Measurements from ENCODE around the gene MPV17L. TPM values are rescaled to one million over a fixed set of nuclear protein-coding genes. Genes with fewer than 3 reads are reported as not detected.
A peak's percentile ranks its signal among the peaks of the same experiment; 100 is the strongest.
"Not testable (repeated sequence)": the region's sequence is repeated elsewhere in the genome, so short reads cannot be mapped to it uniquely, and the experiment has no call there.

MPV17L gene
- total RNA-seq (ENCODE audit: insufficient read depth, low replicate concordance) = 1.9 TPM

DNA sequence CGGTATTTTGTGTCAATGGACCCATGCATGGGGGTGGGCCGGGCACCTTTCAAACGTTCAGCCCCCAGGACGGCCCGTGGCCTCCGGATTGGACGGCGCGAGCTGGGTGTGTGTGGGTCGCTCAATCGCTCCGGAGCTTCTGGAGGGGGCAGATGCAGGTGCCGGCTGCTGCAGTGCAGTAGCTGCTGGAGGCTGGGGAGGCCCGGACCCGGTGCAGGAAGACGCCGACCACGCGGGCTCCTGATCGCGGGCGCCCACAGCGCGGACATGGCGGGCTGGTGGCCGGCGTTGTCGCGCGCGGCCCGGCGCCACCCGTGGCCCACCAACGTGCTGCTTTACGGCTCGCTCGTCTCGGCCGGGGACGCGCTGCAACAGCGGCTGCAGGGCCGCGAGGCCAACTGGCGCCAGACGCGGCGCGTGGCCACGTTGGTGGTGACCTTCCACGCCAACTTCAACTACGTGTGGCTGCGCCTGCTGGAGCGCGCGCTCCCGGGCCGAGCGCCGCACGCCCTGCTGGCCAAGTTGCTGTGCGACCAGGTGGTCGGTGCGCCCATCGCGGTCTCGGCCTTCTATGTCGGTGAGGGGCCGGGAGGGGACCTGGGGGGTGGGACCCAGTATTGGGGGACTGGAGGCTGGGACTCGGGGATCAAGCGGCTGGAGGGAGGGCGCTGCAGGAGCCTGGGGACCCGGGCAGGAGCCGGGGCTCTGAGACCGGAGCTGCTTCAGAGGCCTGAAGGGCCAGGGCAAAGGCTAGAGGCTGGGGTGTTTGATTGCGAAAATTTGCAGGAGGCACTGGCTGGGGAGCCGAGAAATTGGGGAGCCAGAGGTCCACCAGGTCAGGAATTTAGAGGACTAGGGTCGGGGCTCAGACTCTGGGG lies at the start of gene MPV17L:
Gene MPV17L, plus strand, starts transcription at position 124 of the 878 bp plus-strand sequence. Its CDS starts 144 bp downstream, at position 268.
- DNase-seq (ENCODE audit: low spot score) = peak; percentile 19

DNA sequence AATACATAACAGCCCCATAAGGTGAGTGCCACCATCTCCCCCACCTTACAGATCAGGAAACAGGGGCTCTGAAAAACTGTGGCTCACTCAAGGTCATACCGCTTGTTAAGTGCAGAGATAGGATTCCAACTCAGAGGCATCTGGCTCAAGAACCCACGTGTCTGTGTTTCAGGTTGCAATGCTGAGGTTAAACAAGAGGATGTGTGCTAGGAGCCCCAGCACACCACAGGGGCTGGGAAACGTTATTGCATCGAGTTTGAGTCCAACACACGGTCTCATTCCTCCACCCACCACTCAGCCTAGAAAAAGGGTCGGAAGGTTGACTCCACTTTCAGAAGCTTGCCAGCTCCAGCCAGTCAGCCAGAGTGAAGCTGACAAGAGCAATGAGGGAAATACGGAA lies 46.8 kb upstream of the MPV17L start:
- not testable (repeated sequence) for DNase-seq (ENCODE audit: low spot score)

DNA sequence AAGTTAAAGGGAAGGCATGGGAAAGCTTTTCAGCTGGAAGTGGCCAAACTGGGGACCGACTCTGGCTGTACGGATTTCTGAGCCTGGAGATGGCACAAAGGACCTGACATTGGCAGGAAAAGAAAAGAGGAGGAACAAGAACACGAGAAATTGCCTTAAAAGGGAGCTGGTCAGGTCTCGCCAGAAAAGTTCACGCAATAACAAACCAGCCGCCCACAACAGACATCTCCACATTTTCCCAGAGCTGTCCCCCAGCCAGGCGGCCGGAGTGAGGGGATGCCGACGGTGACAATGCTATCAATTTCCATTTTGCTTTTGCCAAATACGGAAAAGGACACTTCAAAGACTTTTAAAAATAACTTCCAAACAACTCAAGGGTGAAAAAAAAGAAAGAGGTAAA lies 44.3 kb upstream of the MPV17L start:
- DNase-seq (ENCODE audit: low spot score) = not testable (repeated sequence)

DNA sequence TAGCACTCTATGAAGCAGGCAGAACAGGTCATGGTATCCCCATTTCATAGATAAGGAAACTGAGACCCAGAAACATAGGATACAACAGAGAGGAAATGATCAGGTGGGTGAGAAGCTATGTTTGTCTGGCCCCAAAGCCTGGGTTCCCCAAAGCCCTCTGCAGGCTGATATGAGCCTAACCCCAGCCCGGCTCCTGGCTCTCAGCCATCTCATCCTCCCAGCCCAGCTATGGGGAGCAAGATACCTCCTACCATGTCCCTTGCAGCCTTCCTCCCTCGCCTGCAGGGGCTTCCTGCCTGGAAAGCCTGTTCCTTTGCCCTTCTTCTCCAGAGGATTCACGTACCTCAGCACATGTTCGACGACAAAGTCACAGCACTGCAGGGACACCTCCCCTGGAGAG lies 43.8 kb upstream of the MPV17L start:
- not testable (repeated sequence) for DNase-seq (ENCODE audit: low spot score)

DNA sequence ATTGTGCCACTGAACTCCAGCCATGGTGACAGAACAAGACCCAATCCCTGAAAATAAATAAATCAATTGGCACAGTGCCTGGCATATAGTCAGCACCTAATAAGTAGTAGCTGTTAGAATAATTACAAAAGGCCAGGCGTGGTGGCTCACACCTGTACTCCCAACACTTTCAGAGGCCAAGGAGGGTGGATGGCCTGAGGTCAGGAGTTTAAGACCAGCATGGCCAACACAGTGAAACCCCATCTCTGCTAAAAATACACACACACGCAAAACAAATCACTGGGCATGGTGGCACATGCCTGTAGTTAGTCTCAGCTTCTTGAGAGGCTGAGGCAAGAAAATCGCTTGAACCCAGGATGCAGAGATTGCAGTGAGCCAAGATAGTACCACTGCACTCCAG lies 42.7 kb upstream of the MPV17L start:
- not testable (repeated sequence) for DNase-seq (ENCODE audit: low spot score)

DNA sequence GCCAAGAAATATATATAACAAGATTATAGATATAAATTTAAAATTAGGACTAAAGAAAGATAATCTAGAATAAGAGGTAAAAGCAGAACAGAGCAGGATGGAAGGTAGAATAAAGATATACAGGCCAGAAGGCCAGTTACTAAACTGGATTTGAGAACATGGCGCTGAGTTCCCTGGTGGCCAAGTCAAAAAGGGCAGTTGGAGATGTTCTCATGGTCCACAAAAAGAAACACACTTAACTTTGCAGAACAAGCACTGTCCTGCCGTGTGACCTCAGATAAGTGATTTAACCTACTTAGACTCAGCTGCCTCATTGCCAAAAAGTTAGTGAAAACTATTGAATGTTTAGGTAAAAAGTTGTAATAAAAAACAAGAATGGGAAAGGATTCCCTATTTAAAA lies 40.7 kb upstream of the MPV17L start:
- DNase-seq (ENCODE audit: low spot score) = not testable (repeated sequence)

DNA sequence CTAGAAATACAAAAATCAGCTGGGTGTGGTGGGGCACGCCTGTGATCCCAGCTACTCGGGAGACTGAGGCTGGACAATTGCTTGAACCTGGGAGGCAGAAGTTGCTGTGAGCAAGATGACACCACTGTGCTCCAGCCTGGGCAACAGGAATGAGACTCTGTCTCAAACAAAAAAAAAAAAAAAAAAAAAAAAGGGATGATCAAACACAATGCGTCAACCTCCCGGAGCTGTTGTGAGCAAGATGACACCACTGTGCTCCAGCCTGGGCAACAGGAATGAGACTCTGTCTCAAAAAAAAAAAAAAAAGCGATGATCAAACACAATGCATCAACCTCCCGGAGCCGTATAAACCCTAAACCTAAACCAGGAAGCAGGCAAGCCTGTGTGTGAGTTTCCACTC lies 38.1 kb upstream of the MPV17L start:
- DNase-seq (ENCODE audit: low spot score) = not testable (repeated sequence)

DNA sequence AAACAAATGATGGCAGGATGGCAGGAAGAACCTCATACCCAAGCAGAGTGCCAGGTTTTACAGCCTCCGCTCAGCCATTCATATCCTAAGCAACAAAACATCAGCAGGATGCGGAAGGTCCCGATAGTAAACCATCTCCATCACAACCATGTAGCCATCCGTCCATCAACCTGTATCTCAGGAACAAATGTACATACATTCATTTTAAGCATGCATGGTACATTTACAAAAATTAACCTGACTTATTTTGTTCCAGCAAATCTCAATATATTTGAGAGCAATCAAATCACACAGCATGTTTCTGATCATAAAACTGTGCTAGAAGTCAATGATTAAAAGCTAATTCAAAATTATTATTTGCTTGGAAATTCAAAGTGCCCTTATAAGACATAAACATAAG lies 17.4 kb upstream of the MPV17L start, which contains the start of gene NPIPA5:
Gene NPIPA5, minus strand, starts transcription at position 101 of the 400 bp plus-strand sequence. Its CDS starts 0 bp downstream, at position 101.
- DNase-seq (ENCODE audit: low spot score) = not testable (repeated sequence)

DNA sequence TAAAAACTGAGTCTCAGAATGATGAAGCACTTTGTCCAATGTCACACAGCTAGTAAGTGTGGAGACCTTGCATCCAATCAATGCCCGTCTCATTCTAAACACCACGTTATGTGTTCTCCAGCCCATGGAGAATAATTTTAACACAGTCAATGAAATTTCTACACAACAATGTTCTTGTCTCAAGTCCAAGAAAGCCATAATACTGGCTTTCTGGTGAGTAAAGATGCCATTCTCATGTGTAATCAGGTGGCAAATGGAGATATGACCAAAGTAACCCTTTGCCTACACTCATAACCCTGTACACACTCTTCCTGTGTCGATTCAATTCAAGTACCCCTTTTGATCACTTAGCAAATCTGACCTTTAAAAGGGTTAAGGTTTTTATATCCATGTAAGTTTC lies 12.7 kb upstream of the MPV17L start:
- DNase-seq (ENCODE audit: low spot score) = not testable (repeated sequence)

DNA sequence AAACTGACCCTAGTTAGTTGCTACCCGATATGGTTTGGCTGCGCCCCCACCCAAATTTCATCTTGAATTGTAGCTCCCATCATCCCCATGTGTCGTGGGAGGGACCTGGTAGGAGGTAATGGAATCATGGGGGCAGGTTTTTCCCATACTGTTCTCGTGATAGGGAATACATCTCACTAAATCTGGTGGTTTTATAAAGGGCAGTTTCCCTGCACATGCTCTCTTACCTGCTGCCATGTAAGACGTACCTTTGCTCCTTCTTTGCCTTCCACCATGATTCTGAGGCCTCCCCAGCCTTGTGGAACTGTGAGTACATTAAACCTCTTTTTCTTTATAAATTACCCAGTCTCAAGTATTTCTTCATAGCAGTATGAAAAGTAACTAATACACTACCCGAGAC lies 7.5 kb upstream of the MPV17L start:
- DNase-seq (ENCODE audit: low spot score) = not testable (repeated sequence)

DNA sequence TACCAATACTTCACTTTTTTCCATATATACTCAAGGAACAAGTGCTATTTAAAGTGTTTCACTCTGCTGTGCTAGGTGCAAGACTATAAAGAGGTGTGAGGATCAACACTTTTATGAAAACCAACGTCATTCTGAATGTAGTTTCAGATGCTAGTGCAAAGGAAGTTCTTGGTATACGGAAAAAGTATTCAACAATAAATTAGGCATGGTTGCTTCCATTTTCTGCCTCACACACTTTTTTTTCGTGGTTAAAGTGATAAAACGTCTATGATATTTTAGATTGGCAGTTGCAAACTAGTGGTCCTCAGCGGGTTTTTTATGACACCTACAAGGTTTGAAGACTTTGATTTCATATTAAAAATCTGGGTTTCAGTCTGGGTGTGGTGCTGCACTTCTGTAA lies 5.6 kb upstream of the MPV17L start:
- not testable (repeated sequence) for DNase-seq (ENCODE audit: low spot score)

DNA sequence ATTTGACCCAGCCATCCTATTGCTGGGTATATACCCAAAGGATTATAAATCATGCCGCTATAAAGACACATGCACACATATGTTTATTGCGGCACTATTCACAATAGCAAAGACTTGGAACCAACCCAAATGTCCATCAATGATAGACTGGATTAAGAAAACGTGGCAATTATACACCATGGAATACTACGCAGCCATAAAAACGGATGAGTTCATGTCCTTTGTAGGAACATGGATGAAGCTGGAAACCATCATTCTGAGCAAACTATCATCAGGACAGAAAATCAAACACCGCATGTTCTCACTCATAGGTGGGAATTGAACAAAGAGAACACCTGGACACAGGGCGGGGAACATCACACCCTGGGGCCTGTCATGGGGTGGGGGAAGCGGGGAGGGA lies 2.5 kb upstream of the MPV17L start:
- not testable (repeated sequence) for DNase-seq (ENCODE audit: low spot score)

DNA sequence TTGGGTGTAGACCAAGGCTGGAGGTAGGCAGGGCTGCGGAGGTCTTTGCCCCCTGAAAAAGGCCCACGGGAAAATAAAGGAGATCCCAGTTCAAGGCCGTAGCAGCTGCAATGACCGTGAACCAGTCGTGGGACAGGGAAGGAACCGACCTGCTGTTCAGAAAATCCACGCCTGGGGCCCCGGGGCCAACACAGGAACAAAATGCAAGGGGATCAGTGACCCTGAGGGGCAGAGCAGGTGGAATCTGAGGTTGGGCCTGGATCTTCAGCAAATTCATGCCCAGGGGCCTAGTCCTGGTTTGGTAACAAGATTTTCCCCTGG lies 915 bp downstream of the MPV17L start:
- DNase-seq (ENCODE audit: low spot score) = not testable (repeated sequence)

DNA sequence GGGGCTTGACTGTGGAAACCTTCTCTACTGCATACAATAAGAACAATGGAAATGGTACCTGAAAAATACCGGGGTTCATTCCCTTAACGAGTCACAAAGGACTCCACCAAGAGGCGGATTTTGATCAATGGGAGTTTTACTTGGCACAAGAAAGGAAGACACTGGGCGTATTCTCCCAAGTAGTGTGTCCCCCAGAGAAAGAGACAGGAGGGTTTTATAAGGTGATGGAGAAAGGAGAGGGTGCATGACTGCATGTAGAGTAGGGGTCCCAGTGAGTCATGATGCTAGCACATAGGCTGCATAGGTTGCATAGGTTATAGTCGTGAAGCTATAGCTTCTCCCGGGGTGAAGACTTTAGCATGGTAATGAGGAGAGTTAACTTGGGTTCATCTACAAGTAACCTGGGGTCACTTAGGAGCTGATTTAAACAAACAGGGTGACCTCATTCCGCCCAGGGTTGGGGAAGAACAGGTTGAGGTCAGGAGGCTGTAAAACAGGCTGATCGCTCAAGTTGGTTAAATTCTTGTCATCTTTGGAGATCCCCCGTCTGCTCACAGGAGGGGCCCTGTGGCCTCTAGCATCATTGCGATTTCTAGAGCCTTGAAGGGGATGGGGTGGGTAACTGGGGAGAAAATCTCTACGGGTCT lies 1.5 kb downstream of the MPV17L start:
- DNase-seq (ENCODE audit: low spot score) = no peak

DNA sequence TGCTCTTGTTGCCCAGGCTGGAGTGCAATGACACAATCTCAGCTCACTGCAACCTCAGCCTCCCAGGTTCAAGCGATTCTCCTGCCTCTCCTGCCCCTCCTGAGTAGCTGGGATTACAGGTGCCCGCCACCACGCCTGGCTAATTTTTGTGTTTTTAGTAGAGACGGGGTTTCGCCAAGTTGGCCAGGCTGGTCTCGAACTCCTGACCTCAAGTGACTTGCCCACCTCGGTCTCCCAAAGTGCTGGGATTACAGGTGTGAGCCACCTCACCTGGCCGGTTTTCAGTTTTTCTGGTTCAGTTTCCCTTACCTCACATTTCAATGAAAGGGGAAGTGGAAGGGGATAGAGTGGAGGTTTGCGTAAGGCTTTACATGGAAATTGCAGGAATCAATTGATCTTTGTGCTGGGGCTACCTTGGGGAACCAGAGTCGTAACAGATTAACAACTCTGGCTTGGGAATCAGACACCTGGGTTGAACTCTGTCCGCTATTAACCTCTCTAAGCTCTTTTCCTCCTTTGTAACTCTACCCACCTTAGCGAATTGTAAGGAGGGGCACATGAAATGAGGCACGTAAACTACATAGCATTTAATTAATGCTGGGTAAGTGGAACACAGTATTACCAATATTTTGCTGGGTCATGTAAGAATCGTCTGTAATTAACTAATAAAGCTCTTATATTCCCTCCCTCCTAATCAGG lies 3.2 kb downstream of the MPV17L start:
- DNase-seq (ENCODE audit: low spot score) = no peak

DNA sequence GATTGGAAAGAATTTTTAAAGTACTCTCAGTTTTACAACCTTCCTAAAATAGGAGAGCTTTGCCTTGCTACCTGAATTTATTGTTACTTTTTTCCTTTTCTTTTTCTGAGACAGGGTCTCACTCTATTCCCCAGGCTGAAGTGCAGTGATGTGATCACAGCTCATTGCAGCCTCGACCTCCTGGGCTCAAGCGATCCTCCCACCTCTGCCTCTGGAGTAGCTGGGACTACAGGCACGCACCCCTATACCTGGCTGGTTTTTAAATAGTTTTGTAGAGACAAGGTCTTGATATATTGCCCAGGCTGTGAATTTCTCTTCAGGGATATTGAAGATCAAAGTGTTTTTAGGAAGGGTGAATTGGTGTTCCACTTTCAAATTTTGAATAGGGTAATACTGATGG lies 3.8 kb downstream of the MPV17L start:
- DNase-seq (ENCODE audit: low spot score) = no peak

DNA sequence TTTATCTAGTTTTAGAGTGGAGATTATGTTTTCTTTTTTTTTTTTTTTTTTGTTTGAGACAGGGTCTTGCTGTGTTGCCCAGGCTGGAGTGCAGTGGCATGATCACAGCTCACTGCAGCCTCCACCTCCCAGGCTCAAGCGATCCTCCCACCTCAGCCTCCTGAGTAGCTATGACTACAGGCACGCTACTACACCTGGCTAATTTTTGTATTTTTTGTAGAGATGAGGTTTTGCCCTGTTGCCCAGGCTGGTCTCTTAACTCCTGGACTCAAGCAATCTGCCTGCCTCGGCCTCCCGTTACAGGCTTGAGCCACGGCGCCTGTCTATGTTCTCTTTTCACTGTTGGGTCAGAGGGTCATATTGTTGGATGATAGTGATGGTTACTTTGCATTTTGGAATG lies 4.8 kb downstream of the MPV17L start:
- not testable (repeated sequence) for DNase-seq (ENCODE audit: low spot score)

DNA sequence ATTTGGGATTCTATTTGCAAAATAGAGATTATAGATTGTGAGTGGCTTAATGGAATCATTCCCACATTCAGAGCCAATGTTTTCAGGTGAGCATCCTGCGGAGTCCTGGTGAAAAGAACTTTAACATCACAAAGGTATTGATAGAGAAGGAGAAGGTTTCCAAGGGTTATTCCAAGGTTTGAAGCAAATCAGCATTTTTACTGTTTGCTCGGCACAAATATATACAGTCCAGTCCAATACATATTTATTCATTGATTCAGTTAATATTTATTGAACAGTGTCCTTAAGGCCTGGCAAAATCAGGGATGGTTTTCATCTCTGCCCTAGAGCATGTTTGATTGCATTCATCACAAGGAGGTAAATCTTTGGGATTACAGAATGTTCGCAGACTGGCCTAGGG lies 6.4 kb downstream of the MPV17L start:
- DNase-seq (ENCODE audit: low spot score) = no peak

DNA sequence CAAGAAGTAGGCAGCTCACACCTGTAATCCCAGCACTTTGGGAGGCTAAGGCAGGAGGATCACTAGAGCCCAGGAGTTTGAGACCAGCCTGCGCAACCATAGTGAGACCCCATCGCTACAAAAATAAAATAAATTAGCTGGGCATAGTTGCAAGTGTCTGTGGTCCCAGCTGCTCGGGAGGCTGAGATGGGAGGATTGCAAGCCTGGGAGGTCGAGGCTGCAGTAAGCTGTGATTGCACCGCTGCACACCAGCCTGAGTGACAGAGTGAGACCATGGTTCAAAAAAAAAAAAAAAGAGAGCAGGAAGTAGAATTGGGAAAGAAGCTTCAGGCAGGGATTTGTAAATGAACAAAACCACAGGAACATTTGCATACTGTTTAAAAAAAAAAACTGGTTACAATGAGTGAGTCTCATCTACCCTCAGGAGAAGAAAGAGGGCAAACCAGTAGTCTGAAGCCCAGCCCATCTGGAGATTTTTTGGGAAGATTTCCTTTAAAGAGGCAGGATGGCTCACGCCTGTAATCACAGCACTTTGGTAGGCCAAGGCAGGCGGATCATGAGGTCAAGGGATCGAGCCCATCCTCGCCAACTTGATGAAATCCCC lies 7.9 kb downstream of the MPV17L start:
- DNase-seq (ENCODE audit: low spot score) = no peak

DNA sequence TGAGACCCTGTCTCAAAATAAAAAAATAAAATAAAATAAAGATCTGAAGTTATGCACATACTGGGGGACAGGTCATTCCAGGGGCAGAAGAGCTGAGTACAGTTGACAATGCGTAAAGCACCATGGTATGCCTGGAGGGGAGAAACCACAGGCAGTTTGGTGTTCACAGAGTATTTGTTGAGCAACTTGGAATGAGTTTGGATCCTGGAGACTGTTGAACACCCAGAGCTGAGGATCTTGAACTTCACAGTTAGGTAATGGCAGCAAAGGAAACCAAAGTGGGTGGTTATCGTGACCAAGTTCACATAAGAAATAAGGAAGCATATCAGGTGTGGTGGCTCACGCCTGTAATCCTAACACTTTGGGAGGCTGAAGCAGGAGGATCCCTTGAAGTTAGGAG lies 8.5 kb downstream of the MPV17L start:
- DNase-seq (ENCODE audit: low spot score) = not testable (repeated sequence)

DNA sequence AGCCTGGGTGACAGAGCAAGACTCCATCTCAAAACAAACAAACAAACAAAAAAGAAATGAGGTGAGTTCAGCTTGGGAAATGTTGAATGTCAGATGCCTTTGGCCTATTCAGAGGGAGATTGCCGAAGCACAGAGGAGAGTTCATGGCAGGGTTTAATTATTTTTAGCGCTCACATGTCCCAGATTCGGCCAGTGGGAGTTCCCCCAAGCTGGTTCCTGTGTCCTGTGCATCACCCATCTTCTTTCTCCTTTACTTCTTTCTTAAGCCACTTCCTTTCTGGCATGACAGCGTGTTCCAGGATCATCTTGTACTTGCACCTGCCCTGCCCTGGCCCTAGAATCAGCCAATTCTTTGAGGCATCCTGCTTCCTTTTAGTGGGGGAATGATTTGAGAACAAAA lies 9.2 kb downstream of the MPV17L start:
- no peak for DNase-seq (ENCODE audit: low spot score)

DNA sequence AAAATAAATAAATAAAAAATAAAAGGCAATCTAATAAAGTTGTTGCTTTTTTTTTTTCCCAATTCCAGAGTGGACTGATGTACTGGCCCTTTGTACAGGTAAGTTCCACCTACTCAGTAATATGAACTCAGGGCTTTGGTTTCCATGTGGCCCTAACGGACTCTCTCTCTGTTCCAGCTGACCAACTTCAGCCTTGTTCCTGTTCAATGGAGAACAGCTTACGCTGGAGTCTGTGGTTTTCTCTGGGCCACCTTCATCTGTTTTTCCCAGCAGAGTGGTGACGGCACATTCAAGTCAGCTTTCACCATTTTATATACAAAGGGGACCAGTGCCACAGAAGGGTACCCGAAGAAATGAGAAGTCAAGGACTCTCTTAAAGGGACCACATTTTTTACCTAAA lies 12.2 kb downstream of the MPV17L start:
- not testable (repeated sequence) for DNase-seq (ENCODE audit: low spot score)
